Loucy (cell line): Measurements from ENCODE around the gene TIMM23.

Source experiments
- H2AFZ ChIP-seq: fragments of 200-600 bp; sonication (generic); 2 replicates; pipeline ENCODE4 v1.6.0; 2016; ENCODE audit warnings: antibody characterized with exemption, mild to moderate bottlenecking, low read length, moderate library complexity
- H3F3A ChIP-seq: fragments of 200-600 bp; 2 replicates; pipeline ENCODE4 v1.6.0; 2016; ENCODE audit warnings: antibody characterized with exemption, low read depth, mild to moderate bottlenecking
- H3K27me3 ChIP-seq: fragments of 200-600 bp; sonication (generic); 2 replicates; pipeline ENCODE4 v1.6.1; 2014; ENCODE audit warnings: low read length, mild to moderate bottlenecking; ENCODE audit not compliant: insufficient read depth, poor library complexity, severe bottlenecking
- H3K36me3 ChIP-seq: fragments of 200-600 bp; sonication (generic); 2 replicates; pipeline ENCODE4 v1.6.1; 2016; ENCODE audit warnings: low read length; ENCODE audit not compliant: insufficient read depth
- H3K4me1 ChIP-seq: fragments of 200-600 bp; sonication (generic); 2 replicates; pipeline ENCODE4 v1.5.1; 2014; ENCODE audit warnings: low read length, mild to moderate bottlenecking; ENCODE audit not compliant: insufficient read depth, poor library complexity, severe bottlenecking
- H3K4me2 ChIP-seq: fragments of 200-600 bp; sonication (generic); 2 replicates; pipeline ENCODE4 v1.6.0; 2014; ENCODE audit warnings: antibody characterized with exemption, low read length, low read depth, mild to moderate bottlenecking; ENCODE audit not compliant: poor library complexity, severe bottlenecking
- H3K4me3 ChIP-seq: fragments of 200-600 bp; sonication (generic); 2 replicates; pipeline ENCODE4 v1.5.1; 2014; ENCODE audit warnings: low read length, mild to moderate bottlenecking, mixed read lengths; ENCODE audit not compliant: poor library complexity, severe bottlenecking
- H3K79me2 ChIP-seq: fragments of 200-600 bp; sonication (generic); 2 replicates; pipeline ENCODE4 v1.6.1; 2014; ENCODE audit warnings: low read length; ENCODE audit not compliant: insufficient read depth
- H3K9ac ChIP-seq: fragments of 200-600 bp; sonication (generic); 2 replicates; pipeline ENCODE4 v1.6.0; 2014; ENCODE audit warnings: mild to moderate bottlenecking, low read depth, low read length, moderate library complexity; ENCODE audit not compliant: poor library complexity, severe bottlenecking
- H3K9me2 ChIP-seq: fragments of 200-600 bp; sonication (generic); replicated peaks from 2 replicates; pipeline ENCODE4 v1.6.1; 2016; ENCODE audit warnings: low read depth, low read length, mixed read lengths
- H3K9me3 ChIP-seq: fragments of 200-600 bp; sonication (generic); 2 replicates; pipeline ENCODE4 v1.6.1; 2014; ENCODE audit warnings: mild to moderate bottlenecking, antibody characterized with exemption, low read length, low read depth; ENCODE audit not compliant: insufficient read depth
- H4K20me1 ChIP-seq: fragments of 200-600 bp; sonication (generic); 2 replicates; pipeline ENCODE4 v1.6.0; 2014; ENCODE audit warnings: antibody characterized with exemption, low read length, mild to moderate bottlenecking; ENCODE audit not compliant: insufficient read depth, poor library complexity, severe bottlenecking
- EZH2phosphoT487 ChIP-seq: fragments of 200-600 bp; IDR thresholded peaks from 2 replicates; pipeline ENCODE4 v1.6.1; 2018; ENCODE audit warnings: antibody characterized with exemption, mild to moderate bottlenecking, moderate library complexity, borderline replicate concordance
- TF ChIP-seq, protein P1 (sequence below): fragments of 200-600 bp; sonication (generic); conservative IDR thresholded peaks from 2 replicates; pipeline ENCODE4 v1.5.1; 2014; ENCODE audit warnings: mild to moderate bottlenecking, antibody characterized with exemption, low read length

The TIMM23 gene

DNA sequence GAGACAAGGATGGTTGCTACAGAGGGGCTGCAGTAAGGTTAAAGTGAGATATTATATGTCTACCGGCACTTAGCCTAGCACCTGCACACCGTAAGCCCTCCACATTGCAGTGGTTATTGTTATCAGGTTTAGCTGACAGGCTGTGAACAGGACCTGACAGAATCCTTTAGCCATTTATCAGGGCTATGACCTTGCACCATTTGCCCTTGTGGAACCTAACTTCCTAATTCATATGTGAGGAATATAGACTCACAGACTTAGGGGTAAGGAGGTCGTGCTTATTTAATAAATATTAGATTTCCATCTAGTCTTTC lies 48.0 kb downstream of the TIMM23 start:
- Histone ChIP-seq H3K9ac (peak overlapping the region; percentile 8), H3K36me3 (peaks cover 19% of the 10 kb centered on the region), H3K4me2 (peak overlapping the region; percentile 50), H2AFZ (no peak overlapping the region), H3K4me3 (peak overlapping the region; percentile 11), H3K27me3 (no peaks in the 10 kb centered on the region), H3K79me2 (peaks cover 100% of the 10 kb centered on the region), H3K4me1 (peaks cover 53% of the 10 kb centered on the region), H4K20me1 (peaks cover 97% of the 10 kb centered on the region), H3K9me3 (no peaks in the 10 kb centered on the region), H3K9me2 (no peaks in the 10 kb centered on the region), H3F3A (no peaks in the 10 kb centered on the region)
- no peak for TF ChIP-seq EZH2phosphoT487
- TF ChIP-seq, protein P1, sequence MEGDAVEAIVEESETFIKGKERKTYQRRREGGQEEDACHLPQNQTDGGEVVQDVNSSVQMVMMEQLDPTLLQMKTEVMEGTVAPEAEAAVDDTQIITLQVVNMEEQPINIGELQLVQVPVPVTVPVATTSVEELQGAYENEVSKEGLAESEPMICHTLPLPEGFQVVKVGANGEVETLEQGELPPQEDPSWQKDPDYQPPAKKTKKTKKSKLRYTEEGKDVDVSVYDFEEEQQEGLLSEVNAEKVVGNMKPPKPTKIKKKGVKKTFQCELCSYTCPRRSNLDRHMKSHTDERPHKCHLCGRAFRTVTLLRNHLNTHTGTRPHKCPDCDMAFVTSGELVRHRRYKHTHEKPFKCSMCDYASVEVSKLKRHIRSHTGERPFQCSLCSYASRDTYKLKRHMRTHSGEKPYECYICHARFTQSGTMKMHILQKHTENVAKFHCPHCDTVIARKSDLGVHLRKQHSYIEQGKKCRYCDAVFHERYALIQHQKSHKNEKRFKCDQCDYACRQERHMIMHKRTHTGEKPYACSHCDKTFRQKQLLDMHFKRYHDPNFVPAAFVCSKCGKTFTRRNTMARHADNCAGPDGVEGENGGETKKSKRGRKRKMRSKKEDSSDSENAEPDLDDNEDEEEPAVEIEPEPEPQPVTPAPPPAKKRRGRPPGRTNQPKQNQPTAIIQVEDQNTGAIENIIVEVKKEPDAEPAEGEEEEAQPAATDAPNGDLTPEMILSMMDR, result no peak

DNA sequence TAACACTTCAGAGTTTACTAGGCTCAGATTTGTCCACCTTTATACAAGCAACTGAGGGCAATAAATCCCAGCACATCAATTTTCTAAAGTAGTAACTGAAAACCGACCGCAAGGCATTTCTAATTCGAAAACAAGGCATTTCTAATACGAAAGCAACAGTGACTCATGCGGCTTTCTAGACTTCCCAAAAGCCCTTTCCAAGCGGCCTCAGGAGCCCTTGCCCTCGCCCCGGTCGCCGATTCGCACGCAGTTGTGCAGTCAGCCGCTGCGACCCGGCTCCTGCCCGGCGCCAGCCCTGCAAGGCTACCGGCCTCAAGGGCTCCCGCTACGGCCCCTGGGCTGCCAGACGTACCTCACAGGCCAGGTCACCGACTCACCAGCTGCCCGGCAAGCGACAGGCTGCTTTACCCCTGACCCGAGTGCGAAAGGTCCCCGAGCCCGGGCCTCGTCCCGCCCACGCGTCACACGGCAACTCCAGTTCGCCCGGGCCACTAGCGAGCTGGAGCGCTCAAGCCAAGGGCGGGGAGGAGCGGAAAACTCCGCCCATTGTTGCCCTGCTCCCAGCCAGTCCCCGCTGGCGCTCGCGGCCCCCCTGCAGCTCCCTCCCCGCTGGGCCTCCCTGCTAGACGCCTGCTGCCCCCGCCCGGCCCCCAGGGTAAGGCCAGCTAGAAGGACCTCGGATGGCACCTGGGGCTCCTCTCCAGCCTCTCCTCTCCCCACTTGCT lies 50.9 kb downstream of the TIMM23 start:
- TF ChIP-seq, protein P1, result no peak; the same call in 1 of the 2 replicates
- no peak for TF ChIP-seq EZH2phosphoT487
- Histone ChIP-seq H3K9ac (peak overlapping the region; percentile 44), H3K9me3 (no peaks in the 10 kb centered on the region), H3K27me3 (no peaks in the 10 kb centered on the region), H3K4me2 (peak overlapping the region; percentile 85), H3F3A (no peaks in the 10 kb centered on the region), H3K36me3 (no peaks in the 10 kb centered on the region), H3K4me1 (peaks cover 77% of the 10 kb centered on the region), H2AFZ (no peak overlapping the region), H3K4me3 (peak overlapping the region; percentile 72), H4K20me1 (peaks cover 100% of the 10 kb centered on the region), H3K9me2 (no peaks in the 10 kb centered on the region), H3K79me2 (peaks cover 100% of the 10 kb centered on the region)

DNA sequence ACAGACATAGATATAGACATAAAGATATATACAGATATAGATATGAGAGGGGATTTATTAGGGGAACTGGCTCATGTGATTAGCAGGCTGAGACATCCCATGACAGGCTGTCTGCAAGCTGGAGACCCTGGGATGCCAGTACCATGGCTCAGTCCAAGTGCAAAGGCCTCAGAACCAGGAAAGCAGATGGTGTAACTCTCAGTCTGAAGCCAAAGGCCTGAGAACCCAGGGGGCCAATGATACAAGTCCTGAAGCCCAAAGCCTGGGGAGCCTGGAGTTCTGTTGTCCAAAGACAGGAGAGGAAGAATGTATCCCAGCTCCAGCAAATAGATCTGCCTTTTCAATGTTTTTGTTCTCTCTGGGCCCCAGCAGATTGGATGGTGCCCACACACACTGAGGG lies 52.7 kb downstream of the TIMM23 start:
- peaks cover 69% of the 10 kb centered on the region for H3K4me1 ChIP-seq

More for the DNA sequence above, 52.7 kb downstream of the TIMM23 start:
- H2AFZ ChIP-seq, result no peak overlapping the region
- peak overlapping the region; percentile 85 for H3K4me2 ChIP-seq
- no peaks in the 10 kb centered on the region for H3K36me3 ChIP-seq
- TF ChIP-seq, protein P1, result no peak
- no peak for TF ChIP-seq EZH2phosphoT487
- peak overlapping the region; percentile 72 for H3K4me3 ChIP-seq
- H3K9ac ChIP-seq, result peak overlapping the region; percentile 37
- H3F3A ChIP-seq, result no peaks in the 10 kb centered on the region
- H3K79me2 ChIP-seq, result peaks cover 100% of the 10 kb centered on the region
- H3K9me2 ChIP-seq, result no peaks in the 10 kb centered on the region
- no peaks in the 10 kb centered on the region for H3K9me3 ChIP-seq
- H3K27me3 ChIP-seq, result no peaks in the 10 kb centered on the region
- peaks cover 99% of the 10 kb centered on the region for H4K20me1 ChIP-seq
